Measurements from ENCODE around the gene EGFL7.

EGFL7 gene

DNA sequence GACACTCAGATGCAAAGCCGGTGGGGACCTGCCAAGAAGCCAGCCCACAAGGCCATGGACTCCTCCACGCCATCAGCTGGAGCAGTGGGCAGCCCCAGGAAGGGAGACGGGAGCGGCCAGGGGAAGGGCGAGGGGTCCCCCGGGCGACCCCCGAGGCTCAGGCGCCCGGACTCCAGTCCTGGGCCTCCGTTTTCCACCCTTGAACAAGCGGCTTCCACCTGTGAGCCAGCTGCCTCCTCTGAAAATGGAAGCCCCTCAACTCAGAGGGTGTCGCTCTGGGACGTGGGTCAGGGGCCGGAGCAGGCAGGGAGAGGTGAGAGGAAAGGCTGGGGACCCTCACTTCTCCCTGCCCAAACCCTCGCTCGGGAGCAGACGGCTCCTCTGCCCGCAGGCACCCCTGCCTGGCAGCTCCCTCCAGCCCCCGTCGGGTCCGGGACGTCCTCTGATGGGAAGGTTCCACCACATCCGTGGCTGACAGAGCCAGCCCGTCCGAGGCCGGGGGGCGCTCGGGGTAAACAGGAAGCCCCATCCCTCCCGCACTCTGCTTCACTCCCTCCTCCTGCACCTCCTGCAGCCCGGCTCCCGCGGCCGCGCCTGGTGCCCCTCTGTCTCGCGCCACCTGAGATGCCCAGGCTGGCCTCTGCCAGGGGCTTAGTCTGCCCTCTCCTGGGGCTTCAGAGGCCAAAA is 3.7 kb upstream of the EGFL7 start:
- no peak for DNase-seq

DNA sequence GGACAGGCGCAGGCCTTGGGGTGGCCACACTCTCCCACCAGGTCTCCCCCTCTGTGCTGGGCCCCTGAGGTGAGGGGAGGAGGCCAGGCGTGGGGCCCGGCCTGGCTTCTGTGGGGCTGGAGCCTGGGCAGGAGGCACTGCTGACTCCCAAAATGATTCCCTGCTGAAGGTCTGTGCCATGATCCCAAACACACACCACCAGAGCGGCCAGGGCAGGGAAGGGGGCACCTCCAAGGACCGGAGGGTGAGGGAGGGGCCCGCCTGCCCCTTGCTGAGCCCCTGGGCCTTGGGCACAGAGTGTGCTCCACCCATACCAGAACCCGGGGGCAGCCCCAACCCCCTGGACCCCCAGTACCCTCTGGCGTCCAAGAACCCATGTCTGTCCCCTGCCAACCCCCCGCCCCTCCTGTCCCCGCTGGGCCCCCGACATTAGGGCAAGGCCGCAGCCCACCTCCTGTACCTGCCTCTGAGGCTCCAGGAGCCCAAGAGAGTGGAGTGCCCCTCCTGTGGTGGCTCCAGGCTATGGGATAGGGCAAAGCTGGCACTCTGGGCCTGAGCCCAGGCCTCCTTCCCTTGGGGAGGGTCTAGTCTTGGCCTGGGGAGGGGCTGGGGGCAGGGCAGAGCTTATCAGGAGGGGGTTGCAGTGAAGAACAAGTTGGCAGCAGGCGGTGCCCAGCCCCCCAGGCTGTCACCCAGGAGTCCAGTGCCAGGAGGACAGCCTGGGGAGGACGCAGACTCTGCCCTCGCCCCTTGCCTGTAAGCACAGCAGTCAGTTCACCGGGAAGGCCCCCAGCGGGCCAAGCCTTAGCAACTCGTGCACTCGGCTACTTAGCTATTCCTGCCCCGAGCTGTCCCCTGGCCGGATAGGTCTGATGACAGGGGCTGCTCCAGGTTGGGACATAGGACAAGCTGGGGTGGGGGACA is 2.6 kb upstream of the EGFL7 start:
- no peak for DNase-seq

DNA sequence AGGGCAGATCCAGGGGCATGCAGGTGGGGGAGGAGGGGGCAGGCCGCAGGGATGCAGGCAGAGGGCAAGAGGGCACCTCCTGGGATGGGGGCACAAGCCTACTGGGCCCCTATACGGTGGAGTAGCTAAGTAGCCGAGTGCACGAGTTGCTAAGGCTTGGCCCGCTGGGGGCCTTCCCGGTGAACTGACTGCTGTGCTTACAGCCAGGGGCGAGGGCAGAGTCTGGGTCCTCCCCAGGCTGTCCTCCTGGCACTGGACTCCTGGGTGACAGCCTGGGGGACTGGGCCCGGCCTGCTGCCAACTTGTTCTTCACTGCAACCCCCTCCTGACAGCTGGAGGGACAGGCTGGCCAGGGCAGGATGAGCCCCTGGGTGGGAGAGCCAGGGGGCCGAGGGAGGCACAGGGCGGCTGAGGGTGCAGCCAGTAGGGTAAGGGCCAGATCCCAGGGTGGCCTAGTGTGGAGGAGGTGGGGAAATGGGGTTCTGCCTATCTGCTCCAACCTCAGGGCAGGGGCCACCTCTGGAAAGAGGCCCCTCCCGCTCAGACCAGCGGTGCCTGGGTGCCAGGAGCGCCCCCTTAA is 1.7 kb upstream of the EGFL7 start:
- no peak for DNase-seq

DNA sequence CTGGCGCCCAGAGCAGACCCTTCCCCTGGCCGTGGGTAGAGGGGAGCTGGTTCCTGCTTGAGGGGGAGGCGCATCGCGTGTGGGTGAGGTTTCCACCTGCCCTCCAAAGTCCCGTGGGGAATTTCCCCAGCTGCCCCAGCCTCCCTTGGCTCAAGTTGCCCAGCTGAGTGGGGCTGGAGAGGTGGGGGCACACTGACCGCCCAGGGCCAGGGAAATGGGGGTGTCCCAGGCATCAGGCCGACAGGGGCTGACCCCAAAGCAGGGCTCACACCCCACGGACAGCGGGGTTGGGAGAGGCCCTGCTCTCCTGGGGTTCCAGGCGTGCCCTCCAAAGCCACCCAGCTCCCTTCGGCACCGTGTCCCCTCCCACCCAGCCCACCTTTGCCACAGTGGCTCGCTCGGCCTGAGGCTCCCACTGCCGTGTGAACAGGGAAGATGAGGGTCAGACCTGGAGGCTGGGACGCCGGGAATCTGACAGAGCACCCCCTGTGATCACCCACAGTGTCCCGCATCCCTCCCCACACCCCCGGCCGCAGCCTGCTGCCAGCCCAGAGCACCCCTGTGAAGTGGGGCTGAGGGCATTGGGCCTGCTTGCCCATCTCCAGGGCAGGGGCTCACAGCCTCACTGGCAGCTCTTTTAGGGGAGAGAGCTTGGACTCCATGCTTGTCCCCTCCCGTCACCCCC is 933 bp upstream of the EGFL7 start:
- DNase-seq: no peak

DNA sequence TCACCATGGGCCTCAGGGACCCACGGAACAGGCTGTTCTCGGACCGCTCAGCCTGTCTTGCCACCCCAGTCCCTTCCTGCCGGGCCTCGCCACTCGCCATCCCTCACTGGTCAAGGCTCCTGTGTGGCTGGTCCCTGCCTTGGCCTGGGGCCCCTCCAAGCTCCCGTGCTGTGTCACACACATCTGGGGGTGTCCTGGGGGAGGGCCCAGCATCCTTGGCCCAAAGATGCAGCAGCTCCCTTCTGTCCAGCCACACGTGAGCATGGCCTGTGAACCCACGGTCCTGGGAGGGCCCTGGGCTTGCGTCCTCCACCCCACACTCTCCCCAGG is 425 bp upstream of the EGFL7 start:
- no peak for DNase-seq

DNA sequence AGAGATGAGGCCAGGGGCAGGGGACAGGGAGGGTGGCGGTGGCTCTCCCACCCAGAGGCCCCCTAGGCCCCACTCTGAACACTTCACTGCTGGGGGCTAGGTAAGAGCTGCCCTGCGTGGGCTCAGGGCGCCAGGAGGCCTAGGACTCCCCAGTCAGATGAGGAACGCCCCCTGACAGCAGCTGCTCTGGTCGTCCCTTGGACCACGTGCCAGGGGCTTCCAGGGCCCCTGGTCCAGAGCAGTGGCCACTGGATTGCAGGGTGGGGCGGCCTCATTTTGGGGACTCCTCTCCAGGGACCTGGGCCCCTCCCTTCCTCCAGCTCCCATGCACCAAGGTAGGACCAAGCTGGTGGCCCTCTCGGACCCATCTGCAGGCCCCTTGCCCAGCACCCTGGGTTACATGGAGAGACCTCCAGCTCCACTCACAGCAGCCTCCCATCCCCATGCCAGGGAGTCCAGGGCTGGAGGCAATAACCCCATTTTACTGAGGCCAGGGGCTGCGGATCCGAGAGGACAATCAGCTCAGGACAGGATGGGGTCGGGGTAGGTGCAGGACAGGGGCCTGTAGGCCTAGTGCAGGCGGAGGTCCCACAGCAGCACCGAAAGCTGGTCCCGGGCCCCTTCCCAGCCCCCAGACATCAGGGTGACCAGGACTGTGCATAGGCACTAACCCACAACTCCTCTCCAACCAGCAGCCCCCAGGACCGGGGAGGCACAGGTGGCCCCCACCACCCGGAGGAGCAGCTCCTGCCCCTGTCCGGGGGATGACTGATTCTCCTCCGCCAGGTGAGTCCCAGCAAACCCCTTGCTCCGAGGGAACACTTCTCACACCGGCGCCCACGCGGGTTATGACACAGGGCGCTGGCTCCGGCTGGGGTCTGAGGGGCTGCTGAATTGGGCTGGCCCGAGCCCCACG is 1.5 kb downstream of the EGFL7 start:
- no peak for DNase-seq

DNA sequence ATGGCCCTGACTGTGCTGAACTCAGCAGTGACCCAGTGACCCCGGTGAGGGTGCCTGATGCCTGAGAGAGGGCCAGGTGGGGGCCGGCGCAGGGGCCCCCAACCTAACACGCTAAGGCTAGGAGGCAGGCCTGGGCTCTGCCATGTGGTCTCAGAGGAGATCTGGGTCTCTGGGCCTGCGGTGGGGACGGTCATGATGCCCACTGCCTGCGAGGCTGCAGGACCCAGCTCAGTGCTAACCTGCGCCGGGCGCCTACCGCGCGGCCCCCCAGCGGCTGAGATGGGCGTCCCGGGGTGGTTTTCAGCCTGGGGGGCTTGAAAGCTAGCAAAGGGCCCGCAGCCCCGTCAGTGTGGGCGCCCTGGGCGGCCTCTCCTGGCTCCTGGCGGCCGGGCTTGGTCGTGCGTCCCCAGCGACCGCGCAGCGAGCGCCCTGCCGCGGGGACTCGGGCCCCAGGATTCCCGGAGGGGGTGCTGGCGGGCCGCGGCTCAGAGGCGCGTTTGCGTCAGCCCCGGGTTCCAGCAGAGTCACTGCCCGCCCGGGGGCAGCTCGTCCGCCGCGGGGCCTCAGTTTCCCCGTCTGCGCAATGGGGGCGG is 2.5 kb downstream of the EGFL7 start:
- peak in 2 of 56 donors; percentile 19 to 75 for DNase-seq

DNA sequence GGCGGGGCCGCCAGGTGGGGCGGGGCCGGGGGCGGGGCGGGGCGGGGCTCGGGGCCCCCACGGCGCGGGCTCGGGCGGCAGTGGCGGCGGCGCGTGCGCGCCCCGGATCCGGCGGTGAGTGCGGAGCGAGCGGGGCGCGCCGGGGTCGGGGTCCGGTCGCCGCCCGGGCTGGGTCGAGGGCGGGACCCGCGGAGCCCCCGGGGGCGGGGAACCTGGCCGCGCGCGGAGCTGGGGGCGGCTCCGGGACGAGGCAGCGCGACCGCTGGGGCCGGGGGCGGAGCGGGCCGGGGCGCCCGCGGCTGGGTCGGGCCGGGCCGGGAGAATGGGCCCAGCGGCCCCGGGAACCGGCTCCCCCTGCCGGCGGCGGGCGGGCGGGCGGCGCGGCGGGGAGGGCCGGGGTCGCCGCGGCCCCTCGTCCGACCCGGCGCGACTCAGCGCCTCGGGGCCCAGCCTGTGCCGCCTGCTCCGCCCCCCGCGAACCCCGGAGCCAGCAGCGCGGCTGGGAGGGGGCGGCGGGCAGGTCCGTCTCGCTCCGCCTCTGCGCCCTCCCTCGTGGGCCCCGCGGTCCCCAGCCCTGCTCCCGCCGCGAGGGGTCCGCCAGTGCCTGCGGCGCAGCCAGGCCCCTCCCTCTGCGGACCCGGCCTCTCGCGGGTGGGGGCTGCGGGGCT is 3.1 kb downstream of the EGFL7 start:
- peak in 2 of 56 donors; percentile 35 to 75 for DNase-seq

DNA sequence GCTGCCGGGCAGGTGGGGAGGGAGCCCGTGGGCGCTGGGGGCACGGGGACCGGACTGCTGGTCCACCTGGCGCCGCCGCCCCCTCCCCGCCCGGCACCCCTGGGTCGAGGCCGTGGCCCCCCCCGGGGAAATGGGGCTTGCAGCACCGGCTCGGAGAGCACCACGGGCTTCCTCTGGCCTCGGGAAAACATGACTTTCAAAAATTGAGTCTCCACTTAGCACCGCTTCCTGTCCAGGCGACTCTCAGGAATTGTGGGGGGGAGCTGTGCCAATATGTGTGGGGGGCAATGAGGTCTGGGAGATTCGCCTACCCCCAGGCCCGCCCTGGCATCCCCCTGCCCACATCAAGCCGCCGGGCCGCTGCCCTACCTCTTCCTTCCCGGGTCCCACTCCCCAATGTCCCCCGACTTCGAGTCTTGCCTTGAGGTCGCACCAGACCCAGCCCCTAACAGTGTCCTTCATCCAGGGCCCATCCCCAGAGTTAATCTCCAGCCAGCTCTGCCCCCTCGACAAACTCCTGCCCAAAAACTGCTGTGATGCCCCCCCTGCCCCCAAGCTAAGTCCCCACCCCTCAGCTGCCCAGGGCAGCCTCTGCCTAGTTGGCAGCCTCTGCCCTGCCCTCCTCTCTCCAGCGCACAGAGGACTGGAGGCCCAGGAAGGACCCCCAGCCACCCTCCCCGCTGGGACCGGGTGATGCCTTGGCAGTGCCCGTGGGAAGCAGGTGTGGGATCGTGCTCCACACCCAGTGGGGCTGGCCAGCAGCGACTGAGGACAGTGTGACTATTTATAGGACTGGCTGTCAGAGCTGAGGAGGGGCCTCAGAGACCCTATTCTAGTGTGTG is 3.9 kb downstream of the EGFL7 start:
- no peak for DNase-seq

DNA sequence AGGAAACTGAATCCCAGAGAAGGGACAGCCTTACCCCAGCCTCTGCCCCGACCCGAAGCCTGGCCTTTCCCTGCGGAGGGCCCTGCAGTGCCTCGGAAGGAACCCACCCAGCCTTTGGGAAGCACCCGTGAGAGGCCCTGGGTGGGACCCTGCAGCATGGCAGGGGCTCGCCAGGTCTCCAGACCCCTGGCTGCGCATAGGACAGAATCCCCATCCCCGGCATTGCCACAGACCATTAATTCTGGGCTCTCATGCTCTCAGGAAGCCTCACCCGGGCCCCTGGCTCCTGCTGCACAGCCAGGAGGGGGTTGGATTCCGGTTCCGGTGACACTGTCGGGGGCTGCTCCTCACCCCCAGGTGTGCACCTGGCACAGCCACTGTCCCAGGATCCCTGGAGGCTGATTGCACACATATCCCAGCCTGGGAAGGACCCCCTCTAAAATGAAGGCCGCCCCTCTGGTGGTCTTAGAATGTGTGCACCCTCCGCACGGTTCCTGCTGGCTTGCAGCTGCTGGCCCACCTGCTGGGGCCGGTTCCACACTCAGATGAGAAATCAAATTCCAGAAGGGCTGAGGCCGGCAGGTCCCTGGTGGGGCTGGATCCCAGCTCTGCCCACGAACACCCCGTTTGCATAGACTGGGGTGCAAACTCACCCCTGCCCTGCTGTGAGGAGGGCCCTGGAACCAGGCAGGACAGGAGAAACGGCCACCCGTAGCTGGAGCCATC is 4.7 kb downstream of the EGFL7 start:
- DNase-seq: no peak

DNA sequence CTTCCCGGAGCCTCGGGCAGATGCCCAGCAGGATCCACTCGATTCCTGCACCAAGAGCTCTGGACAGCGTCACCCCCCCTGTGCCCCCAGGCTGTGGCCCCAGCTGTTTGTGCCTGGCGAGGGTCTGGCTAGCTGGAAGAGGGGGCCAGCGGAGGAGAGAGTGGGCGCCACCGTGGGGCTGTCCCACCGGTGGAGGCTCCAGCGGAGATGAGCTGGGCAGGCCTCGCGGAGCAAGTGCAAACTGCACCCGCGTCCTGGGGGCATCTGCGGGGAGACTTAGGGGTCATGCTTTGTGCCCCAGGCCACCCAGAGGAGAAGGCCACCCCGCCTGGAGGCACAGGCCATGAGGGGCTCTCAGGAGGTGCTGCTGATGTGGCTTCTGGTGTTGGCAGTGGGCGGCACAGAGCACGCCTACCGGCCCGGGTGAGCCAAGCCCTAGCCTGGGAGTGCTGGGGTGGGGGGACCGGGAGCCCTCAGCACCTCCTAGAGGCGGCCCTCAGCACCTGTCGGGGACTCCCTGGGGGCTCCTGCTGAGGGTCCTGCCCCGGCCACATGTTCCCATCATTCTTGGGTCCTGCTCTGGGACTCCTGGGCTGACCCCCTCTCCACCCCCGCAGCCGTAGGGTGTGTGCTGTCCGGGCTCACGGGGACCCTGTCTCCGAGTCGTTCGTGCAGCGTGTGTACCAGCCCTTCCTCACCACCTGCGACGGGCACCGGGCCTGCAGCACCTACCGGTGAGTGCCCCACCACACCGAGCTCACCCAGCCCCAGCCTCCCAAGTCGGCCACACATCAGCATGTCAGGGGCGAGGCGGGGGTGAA is 5.4 kb downstream of the EGFL7 start:
- no peak for DNase-seq

DNA sequence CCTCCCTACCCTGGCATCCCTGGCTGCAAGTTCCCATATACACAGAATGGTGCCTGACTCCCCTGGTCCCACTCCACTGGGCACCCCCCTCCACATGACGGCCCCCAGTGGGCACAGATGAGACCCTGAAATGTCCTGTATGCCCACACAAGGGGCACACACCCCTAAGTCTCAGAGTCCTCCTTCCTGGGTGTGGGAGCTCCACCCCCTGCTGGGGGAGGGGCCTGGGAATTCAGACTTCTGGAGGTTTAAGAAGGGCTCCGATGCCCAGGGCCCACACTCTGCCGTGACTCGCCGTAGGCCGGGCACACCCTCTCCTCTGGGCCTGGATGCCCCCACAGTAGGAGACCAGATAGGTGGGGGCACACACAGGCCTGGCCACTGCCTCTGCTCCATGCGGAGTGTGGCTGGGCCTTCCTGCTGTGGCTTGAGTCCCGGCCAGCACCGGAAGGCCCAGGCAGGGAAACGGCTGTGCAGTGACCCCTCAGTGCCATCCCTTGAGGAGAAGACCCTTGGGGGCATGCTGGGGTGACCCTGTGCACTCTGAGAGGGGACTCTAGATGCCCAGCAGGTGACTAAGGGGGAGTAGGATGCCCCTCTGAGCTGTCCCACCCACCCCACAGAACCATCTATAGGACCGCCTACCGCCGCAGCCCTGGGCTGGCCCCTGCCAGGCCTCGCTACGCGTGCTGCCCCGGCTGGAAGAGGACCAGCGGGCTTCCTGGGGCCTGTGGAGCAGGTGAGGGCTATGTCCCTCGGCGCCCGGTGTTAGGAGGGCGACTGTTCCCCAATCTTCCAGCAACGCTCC is 6.5 kb downstream of the EGFL7 start:
- no peak for DNase-seq

DNA sequence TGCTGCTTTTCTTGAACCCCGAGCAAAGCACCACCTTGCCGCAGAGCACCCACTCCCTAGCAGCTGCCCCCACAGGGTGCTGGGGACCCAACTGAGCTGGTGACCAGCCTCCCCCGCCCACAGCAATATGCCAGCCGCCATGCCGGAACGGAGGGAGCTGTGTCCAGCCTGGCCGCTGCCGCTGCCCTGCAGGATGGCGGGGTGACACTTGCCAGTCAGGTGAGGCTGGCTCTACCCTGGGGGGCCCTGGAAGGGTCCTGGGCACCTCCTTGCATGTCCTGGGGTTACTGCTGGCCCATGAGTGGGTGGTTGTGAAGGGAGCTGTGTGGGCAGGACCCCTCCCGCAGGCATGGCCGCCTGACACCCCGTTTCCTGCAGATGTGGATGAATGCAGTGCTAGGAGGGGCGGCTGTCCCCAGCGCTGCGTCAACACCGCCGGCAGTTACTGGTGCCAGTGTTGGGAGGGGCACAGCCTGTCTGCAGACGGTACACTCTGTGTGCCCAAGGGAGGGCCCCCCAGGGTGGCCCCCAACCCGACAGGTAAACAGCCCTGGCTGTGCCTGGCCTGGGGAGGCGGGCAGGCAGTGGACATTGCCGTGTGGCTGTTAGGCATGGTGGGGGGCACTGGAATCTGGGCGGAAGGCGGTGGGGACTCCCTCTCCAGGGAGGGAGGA is 7.2 kb downstream of the EGFL7 start:
- DNase-seq: no peak

DNA sequence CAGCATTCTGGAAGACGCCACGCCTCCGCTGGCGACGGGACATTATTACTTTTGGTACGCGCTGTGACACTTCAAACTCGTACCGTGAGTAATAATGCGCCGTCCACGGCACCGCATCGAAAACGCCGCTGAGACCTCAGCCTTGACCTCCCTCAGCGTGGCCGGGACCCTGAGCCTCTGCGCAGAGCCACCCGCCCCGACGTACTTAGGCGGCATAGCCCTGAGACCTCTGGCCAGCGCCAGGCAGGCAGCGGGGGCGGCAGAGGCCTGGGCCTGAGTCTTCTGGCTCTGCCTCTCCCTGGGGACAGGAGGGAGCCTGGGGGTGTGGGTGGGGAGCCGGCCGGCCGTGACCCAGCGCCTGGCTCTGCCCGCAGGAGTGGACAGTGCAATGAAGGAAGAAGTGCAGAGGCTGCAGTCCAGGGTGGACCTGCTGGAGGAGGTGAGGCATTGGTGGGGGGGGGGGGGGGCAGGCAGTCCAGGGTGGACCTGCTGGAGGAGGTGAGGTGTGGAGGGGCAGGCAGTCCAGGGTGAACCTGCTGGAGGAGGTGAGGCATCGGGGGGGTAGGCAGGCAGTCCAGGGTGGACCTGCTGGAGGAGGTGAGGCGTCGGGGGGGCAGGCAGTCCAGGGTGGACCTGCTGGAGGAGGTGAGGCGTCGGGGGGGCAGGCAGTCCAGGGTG is 8.0 kb downstream of the EGFL7 start:
- DNase-seq: no peak

DNA sequence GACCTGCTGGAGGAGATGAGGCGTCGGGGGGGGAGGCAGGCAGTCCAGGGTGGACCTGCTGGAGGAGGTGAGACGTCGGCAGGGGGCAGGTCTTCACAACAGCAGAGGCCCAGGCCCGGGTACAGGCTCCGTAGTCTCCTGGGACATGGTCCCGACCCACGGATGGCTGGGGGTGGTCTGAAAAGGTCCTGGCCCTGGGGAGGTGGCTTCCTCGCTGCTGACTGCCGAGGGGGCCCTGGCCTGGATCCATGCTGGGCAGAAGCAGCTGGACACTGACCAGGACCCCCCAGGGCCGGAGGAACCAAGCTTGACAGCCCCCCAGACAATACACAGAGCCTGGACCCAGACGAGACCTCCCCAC is 8.5 kb downstream of the EGFL7 start:
- no peak for DNase-seq
